Cortex of kidney (tissue), 1 donor: ENCODE measurements around the gene CHCHD3.
"Not testable (repeated sequence)": the region's sequence is repeated elsewhere in the genome, so short reads cannot be mapped to it uniquely, and the experiment has no call there.

ENCODE experiments used
- DNase-seq: peaks from one replicate; lab custom pipeline; 2025; lab: John Stamatoyannopoulos, UW

CHCHD3 gene

DNA sequence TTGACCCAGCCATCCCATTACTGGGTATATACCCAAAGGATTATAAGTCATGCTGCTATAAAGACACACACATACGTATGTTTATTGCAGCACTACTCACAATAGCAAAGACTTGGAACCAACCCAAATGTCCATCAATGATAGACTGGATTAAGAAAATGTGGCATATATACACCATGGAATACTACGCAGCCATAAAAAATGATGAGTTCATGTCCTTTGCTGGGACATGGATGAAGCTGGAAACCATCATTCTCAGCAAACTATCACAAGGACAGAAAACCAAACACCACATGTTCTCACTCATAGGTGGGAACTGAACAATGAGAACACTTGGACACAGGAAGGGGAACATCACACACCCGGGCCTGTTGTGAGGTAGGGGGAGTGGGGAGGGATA lies 179.6 kb downstream of the CHCHD3 start:
- not testable (repeated sequence) for DNase-seq

DNA sequence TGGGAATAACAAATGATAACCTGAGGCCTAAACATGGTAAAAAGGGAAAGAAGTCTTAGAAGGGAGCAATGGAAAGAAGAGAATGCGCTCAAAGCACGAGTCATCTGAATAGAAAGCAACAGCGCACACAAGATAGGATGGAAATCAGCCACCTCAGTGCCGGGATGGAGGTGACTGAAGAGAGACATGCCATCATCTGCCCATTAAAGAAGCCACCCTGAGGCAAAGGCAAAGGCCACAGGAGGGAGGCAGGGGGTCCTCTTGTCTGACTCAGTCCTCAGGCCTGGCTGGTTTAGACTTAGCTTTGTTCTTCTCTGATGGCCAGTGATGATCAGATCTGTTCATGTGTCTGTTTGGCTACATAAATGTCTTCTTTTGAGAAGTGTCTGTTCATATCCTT lies 180.6 kb downstream of the CHCHD3 start:
- DNase-seq = no peak

DNA sequence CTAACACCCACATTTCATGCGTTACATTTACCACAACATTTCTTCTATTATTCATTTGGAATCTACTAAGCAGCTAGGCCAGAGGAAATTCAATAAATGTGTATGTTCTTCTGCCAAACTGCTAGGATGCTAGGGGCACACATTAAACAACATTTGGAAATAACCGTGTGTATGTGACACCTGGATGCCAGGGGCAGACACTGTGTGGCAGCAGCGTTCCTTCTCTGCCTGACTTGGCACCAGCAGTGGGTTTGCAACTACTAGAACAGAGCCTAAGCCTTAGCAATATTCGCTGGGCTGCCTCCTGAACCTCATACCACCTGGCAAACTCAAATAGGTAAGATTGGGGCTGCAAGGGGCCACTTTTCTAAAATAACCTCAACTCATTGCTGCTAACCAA lies 182.1 kb downstream of the CHCHD3 start:
- DNase-seq = no peak

- not testable (repeated sequence) for DNase-seq
These were observed 183.2 kb downstream of the CHCHD3 start for GRCh38 chr7:132898641-132899175.

DNA sequence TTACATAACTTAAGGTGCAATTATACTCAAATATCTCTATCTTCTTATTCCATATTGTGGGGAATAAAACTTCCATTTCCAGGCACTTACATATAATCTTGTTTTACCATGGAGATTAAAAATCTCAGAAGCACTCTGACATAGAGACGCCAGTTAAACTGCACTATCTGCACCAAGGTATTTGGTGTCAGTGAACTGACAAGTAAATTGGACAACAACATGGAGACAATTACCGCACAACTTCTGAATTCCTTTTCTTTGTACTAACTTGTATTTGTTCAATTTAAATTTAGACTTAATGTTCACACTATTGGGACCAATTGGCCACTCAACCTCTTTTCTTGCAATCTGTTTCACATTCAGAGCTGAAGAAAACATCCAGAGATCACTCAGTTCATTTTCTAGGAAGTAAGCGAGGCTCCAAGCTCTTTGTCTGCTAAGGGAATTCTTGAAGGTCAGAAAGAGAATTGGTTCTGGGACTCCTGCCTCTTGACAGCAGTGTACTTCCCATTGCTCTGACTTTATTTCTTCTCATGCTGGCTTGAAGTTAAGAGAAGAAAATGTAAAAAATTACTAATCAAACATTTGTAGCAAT lies 184.7 kb downstream of the CHCHD3 start:
- no peak for DNase-seq

DNA sequence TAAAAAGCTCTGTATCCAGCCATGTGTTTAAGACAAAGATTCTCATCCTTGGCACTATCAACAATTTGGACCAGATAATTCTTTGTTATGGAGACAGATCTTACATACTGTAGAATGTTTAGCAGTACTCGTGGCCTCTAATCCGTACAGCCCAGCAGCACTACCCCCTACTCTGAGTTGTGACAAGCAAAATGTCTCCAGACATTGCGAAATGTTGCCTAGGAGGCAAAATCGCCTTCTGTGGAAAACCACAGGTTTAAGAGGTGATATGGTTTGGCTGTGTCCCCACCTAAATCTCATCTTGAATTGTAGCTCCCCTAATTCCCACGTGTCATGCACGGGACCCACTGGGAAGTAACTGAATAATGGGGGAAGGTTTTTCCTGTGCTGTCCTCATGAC lies 186.7 kb downstream of the CHCHD3 start:
- DNase-seq = no peak

DNA sequence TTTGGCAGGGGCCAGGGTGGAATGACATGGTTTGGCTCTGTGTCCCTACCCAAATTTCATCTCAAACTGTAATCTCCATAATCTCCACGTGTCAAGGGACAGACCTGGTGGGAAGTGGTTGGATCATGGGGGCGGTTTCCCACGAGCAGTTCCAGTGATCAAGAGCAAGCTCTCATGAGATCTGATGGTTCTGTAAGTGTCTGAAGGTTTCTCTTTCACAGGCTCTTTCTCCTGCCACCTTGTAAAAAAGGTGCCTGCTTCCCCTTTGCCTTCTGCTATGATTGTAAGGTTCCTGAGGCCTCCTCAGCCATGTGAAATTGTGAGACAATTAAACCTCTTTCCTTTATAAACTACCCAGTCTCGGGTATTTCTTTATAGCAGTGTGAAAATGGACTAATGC lies 188.3 kb downstream of the CHCHD3 start:
- no peak for DNase-seq

DNA sequence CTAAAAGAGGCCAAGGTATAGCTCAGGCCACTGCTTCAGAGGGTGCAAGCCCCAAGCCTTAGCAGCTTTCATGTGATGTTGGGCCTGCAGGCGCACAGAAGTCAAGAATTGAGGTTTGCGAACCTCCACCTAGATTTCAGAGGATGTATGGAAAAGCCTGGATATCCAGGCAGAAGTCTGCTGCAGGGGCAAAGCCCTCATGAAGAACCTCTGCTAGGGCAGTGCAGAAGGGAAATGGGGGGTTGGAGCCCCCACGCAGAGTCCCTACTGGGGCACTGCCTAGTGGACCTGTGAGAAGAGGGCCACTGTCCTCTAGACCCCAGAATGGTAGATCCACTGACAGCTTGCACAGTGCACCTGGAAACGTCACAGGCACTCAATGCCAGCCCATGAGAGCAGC lies 189.1 kb downstream of the CHCHD3 start:
- DNase-seq = not testable (repeated sequence)

DNA sequence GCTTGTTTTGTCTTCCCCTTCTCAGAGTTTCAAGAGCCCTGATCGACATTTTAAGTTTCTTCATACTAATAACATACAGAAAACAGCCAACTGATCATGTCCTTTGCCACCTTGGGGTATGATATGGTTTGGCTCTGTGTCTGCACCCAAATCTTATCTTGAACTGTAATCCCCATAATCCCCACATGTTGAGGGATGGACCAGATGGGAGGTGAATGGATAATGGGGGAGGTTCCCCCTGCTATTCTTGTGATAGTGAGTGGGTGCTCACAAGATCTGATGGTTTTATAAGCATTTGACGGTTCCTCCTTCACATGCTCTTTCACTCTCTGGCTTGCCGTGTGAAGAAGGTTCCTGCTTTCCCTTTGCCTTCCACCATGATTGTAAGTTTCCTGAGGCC lies 190.3 kb downstream of the CHCHD3 start:
- DNase-seq = no peak

DNA sequence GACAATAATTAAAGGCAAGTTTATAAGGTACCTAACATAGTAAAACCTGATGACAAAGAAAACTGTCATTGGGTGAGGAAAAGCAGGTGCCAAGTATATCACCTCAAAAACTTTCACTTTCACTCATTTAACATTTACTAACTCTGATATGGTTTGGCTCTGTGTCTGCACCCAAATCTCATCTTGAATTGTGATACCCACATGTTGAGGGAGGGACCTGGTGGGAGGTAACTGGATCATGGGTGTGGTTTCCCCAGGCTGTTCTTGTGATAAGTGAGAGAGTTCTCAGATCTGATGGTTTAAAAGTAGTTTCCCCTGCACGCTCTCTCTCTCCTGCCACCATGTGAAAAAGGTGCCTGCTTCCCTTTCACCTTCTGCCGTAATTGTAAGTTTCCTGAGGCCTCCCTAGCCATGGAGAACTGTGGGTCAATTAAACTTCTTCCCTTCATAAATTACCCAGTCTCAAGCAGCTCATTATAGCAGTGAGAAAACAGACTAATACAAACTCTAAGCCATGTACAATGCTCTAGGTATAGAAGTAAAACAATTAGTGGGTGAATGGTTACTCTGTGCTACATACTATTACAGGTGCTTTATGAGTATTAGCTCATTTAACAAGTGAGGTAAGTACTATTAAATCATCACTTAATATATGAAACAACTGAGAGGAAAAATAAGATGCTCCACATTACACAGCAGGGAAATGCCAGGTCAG lies 199.0 kb downstream of the CHCHD3 start:
- DNase-seq = no peak

- DNase-seq = no peak
These were observed 200.6 kb downstream of the CHCHD3 start for GRCh38 chr7:132881317-132881716.

DNA sequence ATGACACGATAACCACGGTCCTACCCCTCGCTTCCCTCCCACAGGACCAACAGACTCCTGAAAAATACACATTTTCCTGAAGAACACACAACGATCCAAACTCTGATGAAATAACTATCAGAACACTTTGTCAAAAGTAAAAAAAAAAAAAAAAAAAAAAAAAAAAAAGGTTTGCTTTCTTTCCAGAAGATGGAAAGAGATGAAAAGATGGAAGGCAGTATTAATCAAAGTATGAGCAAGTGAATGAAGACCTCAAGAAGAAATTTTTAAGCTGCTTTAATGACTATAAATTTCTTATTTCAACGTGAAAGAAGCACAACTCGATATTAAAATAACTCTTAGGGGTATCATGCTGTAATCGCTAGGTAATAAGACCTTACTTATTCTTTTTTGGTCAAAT lies 202.3 kb downstream of the CHCHD3 start:
- DNase-seq = no peak

DNA sequence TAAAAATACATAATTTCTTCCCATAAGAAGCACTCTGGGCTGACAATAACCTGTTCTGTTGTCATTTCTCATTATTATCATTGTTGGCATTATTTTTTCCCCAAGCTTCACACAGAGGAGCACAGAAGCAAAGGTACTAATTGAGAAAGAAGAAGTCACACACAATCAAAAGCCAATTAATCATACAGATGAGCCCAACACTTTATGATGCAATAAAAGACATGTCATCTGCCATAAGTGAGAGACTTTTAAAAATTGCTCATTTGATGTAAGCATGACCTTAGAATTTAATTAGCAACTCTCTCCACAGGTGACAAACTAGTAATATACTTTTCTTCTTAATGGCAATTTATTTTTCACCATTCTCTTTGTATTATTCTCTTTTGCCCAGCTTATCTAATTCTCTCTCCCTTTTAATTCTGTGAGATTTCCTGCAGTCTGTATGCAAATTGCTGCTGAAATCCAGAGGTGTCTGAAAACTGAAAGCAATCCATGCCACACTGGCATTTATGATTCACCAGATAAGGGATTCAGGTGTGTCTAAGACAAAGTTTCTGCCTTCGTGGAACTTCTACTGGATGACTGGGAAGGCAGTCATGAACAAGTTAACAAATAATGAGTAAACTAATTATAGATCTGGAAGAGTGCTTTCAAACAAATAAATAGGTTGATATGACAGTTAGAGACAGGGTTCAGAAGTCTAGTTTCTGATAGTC lies 203.5 kb downstream of the CHCHD3 start:
- DNase-seq = no peak

- DNase-seq = no peak
These were observed 204.3 kb downstream of the CHCHD3 start for GRCh38 chr7:132877573-132877972.

GRCh38 chr7:132876576-132876975 lies 205.3 kb downstream of the CHCHD3 start:
- no peak for DNase-seq

GRCh38 chr7:132872034-132872433 lies 209.9 kb downstream of the CHCHD3 start:
- DNase-seq = no peak

- DNase-seq = no peak
These were observed 210.5 kb downstream of the CHCHD3 start for GRCh38 chr7:132871419-132871818.

GRCh38 chr7:132869166-132869861 lies 212.6 kb downstream of the CHCHD3 start:
- DNase-seq = no peak

- DNase-seq = no peak
These were observed 215.3 kb downstream of the CHCHD3 start for GRCh38 chr7:132866551-132866950.

- DNase-seq = no peak
These were observed 215.8 kb downstream of the CHCHD3 start for GRCh38 chr7:132866144-132866531.

GRCh38 chr7:132865366-132866143 lies 216.3 kb downstream of the CHCHD3 start:
- DNase-seq = no peak
